ENCODE measurements around the gene RPS6KB2. TPM values are rescaled to one million over a fixed set of nuclear protein-coding genes. Genes with fewer than 3 reads are reported as not detected.

The RPS6KB2 gene
- total and polyA plus RNA-seq, 12 donors = 16.3 to 46.3 (median 23.2) TPM

GRCh38 chr11:67431346-67432249, 3.3 kb downstream of the RPS6KB2 start:
- Histone ChIP-seq H3K27ac (no peak overlapping the region), H3K27me3 (no peaks in the 10 kb centered on the region), H3K36me3 (peaks cover 0 to 69% (median 25%) of the 10 kb centered on the region in 9 donors), H3K9me3 (no peaks in the 10 kb centered on the region), H3K4me3 (no peak overlapping the region), H3K4me1 (peaks cover 0 to 32% (median 20%) of the 10 kb centered on the region in 9 donors)
- DNase-seq = no peak
- ATAC-seq = no peak
- WGBS, 2 donors = 93 to 95% methylated on average over 24 of the region's 24 CpGs
- intact Hi-C loops (cut with DNase I) = no loop called here
- TF ChIP-seq, protein P1, sequence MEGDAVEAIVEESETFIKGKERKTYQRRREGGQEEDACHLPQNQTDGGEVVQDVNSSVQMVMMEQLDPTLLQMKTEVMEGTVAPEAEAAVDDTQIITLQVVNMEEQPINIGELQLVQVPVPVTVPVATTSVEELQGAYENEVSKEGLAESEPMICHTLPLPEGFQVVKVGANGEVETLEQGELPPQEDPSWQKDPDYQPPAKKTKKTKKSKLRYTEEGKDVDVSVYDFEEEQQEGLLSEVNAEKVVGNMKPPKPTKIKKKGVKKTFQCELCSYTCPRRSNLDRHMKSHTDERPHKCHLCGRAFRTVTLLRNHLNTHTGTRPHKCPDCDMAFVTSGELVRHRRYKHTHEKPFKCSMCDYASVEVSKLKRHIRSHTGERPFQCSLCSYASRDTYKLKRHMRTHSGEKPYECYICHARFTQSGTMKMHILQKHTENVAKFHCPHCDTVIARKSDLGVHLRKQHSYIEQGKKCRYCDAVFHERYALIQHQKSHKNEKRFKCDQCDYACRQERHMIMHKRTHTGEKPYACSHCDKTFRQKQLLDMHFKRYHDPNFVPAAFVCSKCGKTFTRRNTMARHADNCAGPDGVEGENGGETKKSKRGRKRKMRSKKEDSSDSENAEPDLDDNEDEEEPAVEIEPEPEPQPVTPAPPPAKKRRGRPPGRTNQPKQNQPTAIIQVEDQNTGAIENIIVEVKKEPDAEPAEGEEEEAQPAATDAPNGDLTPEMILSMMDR (IDR thresholded peaks at IDR 0.05) = no peak

GRCh38 chr11:67432655-67433349, 4.5 kb downstream of the RPS6KB2 start:
- no peak overlapping the region for H3K27ac ChIP-seq
- no peak overlapping the region for H3K4me3 ChIP-seq
- no peaks in the 10 kb centered on the region for H3K27me3 ChIP-seq
- TF ChIP-seq, protein P1 (IDR thresholded peaks at IDR 0.05) = no peak
- no peak for DNase-seq
- H3K4me1 ChIP-seq = peaks cover 0 to 37% (median 23%) of the 10 kb centered on the region in 9 donors
- intact Hi-C loops (cut with DNase I) = no loop called here
- 89 to 90% methylated on average over 22 of the region's 22 CpGs for WGBS, 2 donors
- no peak for ATAC-seq
- H3K9me3 ChIP-seq = no peaks in the 10 kb centered on the region
- H3K36me3 ChIP-seq = peaks cover 0 to 77% (median 27%) of the 10 kb centered on the region in 9 donors

- intact Hi-C loops (cut with DNase I) = no loop called here
- TF ChIP-seq, protein P1 (IDR thresholded peaks at IDR 0.05) = no peak
- Histone ChIP-seq H3K4me3 (no peak overlapping the region), H3K27me3 (no peaks in the 10 kb centered on the region), H3K27ac (peak overlapping the region in 1 of 10 donors; percentile 50), H3K4me1 (peaks cover 0 to 36% (median 22%) of the 10 kb centered on the region in 9 donors), H3K9me3 (no peaks in the 10 kb centered on the region), H3K36me3 (peaks cover 0 to 86% (median 28%) of the 10 kb centered on the region in 9 donors)
- no peak for ATAC-seq
- WGBS, 2 donors = 91 to 92% methylated on average over 22 of the region's 22 CpGs
- no peak for DNase-seq
These were observed 5.5 kb downstream of the RPS6KB2 start for GRCh38 chr11:67433536-67434394.

Measured in heart right ventricle (tissue), 16 donors.